ENCODE results near the gene MCTP2. TPM values are rescaled to one million over a fixed set of nuclear protein-coding genes. Genes with fewer than 3 reads are reported as not detected.

Gene MCTP2
- total and polyA plus RNA-seq, 2 of the 13 experiments (the other 11 are each of a cell fraction or from before 2014, with no cell fraction given), result 5.1 to 8.6 TPM

DNA sequence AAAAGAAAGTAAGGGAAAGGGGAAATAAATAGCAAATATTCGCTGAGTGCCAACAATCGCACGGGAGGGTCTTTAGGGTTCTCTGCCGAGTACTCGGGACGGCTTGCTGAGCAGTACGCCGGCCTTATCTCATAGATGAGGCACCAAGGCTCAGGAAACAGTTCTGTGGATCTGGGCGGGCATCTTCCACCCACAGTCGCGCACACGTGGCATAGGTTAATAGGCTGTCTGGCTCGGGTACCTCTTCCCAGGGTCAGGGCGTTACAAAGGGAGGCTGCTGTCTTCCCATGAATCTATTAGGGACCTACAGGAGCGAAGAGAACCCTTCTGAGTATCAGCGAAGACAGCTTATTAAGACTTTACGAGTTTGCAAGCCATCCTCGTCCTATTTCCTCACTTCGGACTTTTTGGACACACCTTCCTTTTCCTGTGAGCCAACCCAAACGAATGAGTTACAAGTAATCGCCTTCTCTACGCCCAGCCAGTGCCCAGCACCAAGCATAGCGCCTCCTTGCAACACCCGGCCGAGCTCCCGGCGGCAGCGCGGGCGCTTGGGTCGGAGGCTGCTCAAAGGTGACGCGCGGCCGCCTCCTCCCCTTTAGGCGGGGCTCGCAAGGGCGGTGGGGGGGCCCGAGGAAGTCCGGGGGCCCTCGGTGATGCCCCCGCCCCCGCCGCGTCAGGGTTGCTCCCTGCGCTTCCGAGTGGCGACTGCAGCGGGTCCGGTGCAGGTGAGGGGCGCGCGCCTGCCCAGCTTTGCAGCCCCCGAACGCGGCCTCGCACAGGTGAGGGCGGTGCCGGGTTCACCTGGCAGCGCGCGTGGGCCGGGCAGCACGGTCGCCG is at the start of gene MCTP2 (continued):
- TF ChIP-seq, protein P1, sequence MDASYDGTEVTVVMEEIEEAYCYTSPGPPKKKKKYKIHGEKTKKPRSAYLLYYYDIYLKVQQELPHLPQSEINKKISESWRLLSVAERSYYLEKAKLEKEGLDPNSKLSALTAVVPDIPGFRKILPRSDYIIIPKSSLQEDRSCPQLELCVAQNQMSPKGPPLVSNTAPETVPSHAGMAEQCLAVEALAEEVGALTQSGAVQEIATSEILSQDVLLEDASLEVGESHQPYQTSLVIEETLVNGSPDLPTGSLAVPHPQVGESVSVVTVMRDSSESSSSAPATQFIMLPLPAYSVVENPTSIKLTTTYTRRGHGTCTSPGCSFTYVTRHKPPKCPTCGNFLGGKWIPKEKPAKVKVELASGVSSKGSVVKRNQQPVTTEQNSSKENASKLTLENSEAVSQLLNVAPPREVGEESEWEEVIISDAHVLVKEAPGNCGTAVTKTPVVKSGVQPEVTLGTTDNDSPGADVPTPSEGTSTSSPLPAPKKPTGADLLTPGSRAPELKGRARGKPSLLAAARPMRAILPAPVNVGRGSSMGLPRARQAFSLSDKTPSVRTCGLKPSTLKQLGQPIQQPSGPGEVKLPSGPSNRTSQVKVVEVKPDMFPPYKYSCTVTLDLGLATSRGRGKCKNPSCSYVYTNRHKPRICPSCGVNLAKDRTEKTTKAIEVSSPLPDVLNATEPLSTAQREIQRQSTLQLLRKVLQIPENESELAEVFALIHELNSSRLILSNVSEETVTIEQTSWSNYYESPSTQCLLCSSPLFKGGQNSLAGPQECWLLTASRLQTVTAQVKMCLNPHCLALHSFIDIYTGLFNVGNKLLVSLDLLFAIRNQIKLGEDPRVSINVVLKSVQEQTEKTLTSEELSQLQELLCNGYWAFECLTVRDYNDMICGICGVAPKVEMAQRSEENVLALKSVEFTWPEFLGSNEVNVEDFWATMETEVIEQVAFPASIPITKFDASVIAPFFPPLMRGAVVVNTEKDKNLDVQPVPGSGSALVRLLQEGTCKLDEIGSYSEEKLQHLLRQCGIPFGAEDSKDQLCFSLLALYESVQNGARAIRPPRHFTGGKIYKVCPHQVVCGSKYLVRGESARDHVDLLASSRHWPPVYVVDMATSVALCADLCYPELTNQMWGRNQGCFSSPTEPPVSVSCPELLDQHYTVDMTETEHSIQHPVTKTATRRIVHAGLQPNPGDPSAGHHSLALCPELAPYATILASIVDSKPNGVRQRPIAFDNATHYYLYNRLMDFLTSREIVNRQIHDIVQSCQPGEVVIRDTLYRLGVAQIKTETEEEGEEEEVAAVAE (CRISPR knock-in tag; IDR thresholded peaks at IDR 0.05; ENCODE audit: borderline replicate concordance), result no peak
- TF ChIP-seq GABPB1 (CRISPR knock-in tag; IDR thresholded peaks at IDR 0.05), result peak; percentile 88
- TF ChIP-seq ATF1 (CRISPR knock-in tag; IDR thresholded peaks at IDR 0.05), result no peak
- TF ChIP-seq ZFAT (CRISPR knock-in tag; conservative IDR thresholded peaks at IDR 0.05), result no peak
- TF ChIP-seq CHCHD3 (CRISPR knock-in tag; IDR thresholded peaks at IDR 0.05), result no peak
- no peak for TF ChIP-seq ZNF816 (CRISPR knock-in tag; IDR thresholded peaks at IDR 0.05; ENCODE audit: borderline replicate concordance)
- 0 out of 2 replicates have a peak, but pooled peaks have one; percentile 21 for TF ChIP-seq KAT8 (CRISPR knock-in tag; IDR thresholded peaks at IDR 0.05)
- TF ChIP-seq ZNF775 (CRISPR knock-in tag; IDR thresholded peaks at IDR 0.05; ENCODE audit: borderline replicate concordance), result no peak
- TF ChIP-seq, protein P2, sequence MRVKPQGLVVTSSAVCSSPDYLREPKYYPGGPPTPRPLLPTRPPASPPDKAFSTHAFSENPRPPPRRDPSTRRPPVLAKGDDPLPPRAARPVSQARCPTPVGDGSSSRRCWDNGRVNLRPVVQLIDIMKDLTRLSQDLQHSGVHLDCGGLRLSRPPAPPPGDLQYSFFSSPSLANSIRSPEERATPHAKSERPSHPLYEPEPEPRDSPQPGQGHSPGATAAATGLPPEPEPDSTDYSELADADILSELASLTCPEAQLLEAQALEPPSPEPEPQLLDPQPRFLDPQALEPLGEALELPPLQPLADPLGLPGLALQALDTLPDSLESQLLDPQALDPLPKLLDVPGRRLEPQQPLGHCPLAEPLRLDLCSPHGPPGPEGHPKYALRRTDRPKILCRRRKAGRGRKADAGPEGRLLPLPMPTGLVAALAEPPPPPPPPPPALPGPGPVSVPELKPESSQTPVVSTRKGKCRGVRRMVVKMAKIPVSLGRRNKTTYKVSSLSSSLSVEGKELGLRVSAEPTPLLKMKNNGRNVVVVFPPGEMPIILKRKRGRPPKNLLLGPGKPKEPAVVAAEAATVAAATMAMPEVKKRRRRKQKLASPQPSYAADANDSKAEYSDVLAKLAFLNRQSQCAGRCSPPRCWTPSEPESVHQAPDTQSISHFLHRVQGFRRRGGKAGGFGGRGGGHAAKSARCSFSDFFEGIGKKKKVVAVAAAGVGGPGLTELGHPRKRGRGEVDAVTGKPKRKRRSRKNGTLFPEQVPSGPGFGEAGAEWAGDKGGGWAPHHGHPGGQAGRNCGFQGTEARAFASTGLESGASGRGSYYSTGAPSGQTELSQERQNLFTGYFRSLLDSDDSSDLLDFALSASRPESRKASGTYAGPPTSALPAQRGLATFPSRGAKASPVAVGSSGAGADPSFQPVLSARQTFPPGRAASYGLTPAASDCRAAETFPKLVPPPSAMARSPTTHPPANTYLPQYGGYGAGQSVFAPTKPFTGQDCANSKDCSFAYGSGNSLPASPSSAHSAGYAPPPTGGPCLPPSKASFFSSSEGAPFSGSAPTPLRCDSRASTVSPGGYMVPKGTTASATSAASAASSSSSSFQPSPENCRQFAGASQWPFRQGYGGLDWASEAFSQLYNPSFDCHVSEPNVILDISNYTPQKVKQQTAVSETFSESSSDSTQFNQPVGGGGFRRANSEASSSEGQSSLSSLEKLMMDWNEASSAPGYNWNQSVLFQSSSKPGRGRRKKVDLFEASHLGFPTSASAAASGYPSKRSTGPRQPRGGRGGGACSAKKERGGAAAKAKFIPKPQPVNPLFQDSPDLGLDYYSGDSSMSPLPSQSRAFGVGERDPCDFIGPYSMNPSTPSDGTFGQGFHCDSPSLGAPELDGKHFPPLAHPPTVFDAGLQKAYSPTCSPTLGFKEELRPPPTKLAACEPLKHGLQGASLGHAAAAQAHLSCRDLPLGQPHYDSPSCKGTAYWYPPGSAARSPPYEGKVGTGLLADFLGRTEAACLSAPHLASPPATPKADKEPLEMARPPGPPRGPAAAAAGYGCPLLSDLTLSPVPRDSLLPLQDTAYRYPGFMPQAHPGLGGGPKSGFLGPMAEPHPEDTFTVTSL (CRISPR knock-in tag; IDR thresholded peaks at IDR 0.05; ENCODE audit: borderline replicate concordance), result no peak
- TF ChIP-seq ZKSCAN5 (CRISPR knock-in tag; IDR thresholded peaks at IDR 0.05), result no peak
- TF ChIP-seq ZNF17 (CRISPR knock-in tag; IDR thresholded peaks at IDR 0.05), result no peak
- no peak for TF ChIP-seq AGO2 (optimal IDR thresholded peaks at IDR 0.05; ENCODE audit: low read depth, low read length)
- TF ChIP-seq ZNF577 (CRISPR knock-in tag; IDR thresholded peaks at IDR 0.05; ENCODE audit: borderline replicate concordance, low read depth), result no peak
- TF ChIP-seq, protein P3, sequence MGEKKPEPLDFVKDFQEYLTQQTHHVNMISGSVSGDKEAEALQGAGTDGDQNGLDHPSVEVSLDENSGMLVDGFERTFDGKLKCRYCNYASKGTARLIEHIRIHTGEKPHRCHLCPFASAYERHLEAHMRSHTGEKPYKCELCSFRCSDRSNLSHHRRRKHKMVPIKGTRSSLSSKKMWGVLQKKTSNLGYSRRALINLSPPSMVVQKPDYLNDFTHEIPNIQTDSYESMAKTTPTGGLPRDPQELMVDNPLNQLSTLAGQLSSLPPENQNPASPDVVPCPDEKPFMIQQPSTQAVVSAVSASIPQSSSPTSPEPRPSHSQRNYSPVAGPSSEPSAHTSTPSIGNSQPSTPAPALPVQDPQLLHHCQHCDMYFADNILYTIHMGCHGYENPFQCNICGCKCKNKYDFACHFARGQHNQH (CRISPR knock-in tag; IDR thresholded peaks at IDR 0.05), result no peak
- TF ChIP-seq, protein P4, sequence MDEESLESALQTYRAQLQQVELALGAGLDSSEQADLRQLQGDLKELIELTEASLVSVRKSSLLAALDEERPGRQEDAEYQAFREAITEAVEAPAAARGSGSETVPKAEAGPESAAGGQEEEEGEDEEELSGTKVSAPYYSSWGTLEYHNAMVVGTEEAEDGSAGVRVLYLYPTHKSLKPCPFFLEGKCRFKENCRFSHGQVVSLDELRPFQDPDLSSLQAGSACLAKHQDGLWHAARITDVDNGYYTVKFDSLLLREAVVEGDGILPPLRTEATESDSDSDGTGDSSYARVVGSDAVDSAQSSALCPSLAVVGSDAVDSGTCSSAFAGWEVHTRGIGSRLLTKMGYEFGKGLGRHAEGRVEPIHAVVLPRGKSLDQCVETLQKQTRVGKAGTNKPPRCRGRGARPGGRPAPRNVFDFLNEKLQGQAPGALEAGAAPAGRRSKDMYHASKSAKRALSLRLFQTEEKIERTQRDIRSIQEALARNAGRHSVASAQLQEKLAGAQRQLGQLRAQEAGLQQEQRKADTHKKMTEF (CRISPR knock-in tag; IDR thresholded peaks at IDR 0.05), result peak; percentile 48; the same call in 1 of the 2 replicates
- TF ChIP-seq HMG20B (CRISPR knock-in tag; conservative IDR thresholded peaks at IDR 0.05), result no peak

Data from HepG2 (cell line).